ENCODE data around the gene CMIP.
"Not testable (repeated sequence)": the region's sequence is repeated elsewhere in the genome, so short reads cannot be mapped to it uniquely, and the experiment has no call there.

CMIP gene

DNA sequence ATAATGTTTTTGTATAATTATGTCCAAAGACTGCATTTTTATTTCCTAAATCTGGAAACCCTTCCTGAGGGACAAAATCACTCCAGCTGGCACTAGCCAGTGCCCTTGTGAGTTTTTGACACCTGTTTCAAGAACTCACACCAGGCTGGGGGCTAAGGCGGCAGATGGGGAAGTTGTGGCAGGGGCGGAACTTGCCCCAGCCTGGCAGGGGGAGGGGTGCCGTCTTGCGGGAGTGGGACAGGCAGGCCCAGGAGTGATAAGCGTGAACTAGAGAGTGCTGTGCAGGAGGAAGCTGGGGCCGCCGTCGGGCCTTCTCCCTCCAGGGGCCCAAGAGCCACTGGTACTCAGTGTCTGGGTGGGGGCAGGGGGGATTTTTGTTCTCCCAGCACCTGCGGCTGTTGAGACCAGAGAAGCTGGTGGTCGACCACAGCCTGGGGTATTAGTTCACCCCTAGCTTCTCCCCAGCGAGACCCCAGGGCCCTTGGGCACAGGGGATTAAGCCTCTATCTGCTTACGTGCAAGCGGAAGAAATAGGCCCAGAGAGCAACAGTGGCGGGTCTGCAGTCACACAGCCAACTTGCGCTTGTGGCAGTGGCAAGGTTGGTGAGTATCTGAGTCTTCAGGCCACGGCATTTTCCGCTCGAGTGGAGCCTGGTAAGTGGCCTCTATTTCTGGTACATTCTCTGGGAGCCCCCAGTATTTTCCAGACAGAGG is 294.3 kb downstream of the CMIP start:
- no peak overlapping the region for H3K4me2 ChIP-seq (ENCODE audit: insufficient read depth, low read length)
- DNase-seq, result no peak
- H3K9me3 ChIP-seq (ENCODE audit: insufficient read depth, low read length, severe bottlenecking), result no peaks in the 10 kb centered on the region
- no peak overlapping the region for H3K9ac ChIP-seq (ENCODE audit: low read depth, low read length)
- no peaks in the 10 kb centered on the region for H4K20me1 ChIP-seq (ENCODE audit: insufficient read depth, low read length)
- TF ChIP-seq EZH2 (IDR thresholded peaks at IDR 0.05; ENCODE audit: borderline replicate concordance, low read depth, low read length, severe bottlenecking), result no peak
- TF ChIP-seq, protein P1, sequence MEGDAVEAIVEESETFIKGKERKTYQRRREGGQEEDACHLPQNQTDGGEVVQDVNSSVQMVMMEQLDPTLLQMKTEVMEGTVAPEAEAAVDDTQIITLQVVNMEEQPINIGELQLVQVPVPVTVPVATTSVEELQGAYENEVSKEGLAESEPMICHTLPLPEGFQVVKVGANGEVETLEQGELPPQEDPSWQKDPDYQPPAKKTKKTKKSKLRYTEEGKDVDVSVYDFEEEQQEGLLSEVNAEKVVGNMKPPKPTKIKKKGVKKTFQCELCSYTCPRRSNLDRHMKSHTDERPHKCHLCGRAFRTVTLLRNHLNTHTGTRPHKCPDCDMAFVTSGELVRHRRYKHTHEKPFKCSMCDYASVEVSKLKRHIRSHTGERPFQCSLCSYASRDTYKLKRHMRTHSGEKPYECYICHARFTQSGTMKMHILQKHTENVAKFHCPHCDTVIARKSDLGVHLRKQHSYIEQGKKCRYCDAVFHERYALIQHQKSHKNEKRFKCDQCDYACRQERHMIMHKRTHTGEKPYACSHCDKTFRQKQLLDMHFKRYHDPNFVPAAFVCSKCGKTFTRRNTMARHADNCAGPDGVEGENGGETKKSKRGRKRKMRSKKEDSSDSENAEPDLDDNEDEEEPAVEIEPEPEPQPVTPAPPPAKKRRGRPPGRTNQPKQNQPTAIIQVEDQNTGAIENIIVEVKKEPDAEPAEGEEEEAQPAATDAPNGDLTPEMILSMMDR (IDR thresholded peaks at IDR 0.05; ENCODE audit: borderline replicate concordance, extremely low read depth, low read length, poor library complexity, severe bottlenecking), result no peak
- no peaks in the 10 kb centered on the region for H3K79me2 ChIP-seq (ENCODE audit: insufficient read depth, low read length)
- H3K4me1 ChIP-seq (ENCODE audit: insufficient read depth, low read length), result peaks cover 7% of the 10 kb centered on the region
- H2AFZ ChIP-seq (ENCODE audit: low read depth, low read length), result no peak overlapping the region
- H3K27ac ChIP-seq (ENCODE audit: low read length), result no peak overlapping the region
- H3K27me3 ChIP-seq (ENCODE audit: insufficient read depth, low read length, poor library complexity), result no peaks in the 10 kb centered on the region
- H3K36me3 ChIP-seq (ENCODE audit: insufficient read depth, low read length), result no peaks in the 10 kb centered on the region
- no peak overlapping the region for H3K4me3 ChIP-seq (ENCODE audit: low read depth in 1 of 2, low read length in 2 of 2)
- ATAC-seq (ENCODE audit: insufficient read depth, low read depth), result no peak

DNA sequence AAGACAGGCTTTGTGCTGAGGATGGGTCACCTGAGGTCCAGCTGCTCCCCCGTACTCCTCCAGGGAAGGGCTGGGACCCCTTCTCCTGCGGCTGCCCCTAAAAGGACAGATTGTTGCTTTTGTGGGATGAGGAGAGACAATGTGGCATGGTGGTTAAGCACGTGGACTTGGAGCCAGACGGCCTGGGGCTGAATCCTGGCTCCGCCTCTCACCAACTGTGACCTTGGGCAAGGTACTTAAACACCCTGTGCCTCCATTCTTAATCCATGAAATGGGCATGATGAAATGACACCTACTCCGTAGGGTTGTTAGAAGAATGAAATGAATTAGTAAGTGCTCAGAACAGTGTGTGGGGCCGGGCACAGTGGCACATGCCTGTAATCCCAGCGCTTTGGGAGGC is 294.9 kb downstream of the CMIP start:
- DNase-seq, result no peak
- TF ChIP-seq, protein P1 (IDR thresholded peaks at IDR 0.05; ENCODE audit: borderline replicate concordance, extremely low read depth, low read length, poor library complexity, severe bottlenecking), result no peak
- no peak for TF ChIP-seq EZH2 (IDR thresholded peaks at IDR 0.05; ENCODE audit: borderline replicate concordance, low read depth, low read length, severe bottlenecking)
- Histone ChIP-seq H3K27me3 (ENCODE audit: insufficient read depth, low read length, poor library complexity) (no peaks in the 10 kb centered on the region), H3K9ac (ENCODE audit: low read depth, low read length) (no peak overlapping the region), H4K20me1 (ENCODE audit: insufficient read depth, low read length) (no peaks in the 10 kb centered on the region), H3K4me3 (ENCODE audit: low read depth in 1 of 2, low read length in 2 of 2) (no peak overlapping the region), H3K36me3 (ENCODE audit: insufficient read depth, low read length) (no peaks in the 10 kb centered on the region), H2AFZ (ENCODE audit: low read depth, low read length) (no peak overlapping the region), H3K4me1 (ENCODE audit: insufficient read depth, low read length) (peaks cover 7% of the 10 kb centered on the region), H3K27ac (ENCODE audit: low read length) (no peak overlapping the region), H3K9me3 (ENCODE audit: insufficient read depth, low read length, severe bottlenecking) (no peaks in the 10 kb centered on the region), H3K79me2 (ENCODE audit: insufficient read depth, low read length) (no peaks in the 10 kb centered on the region), H3K4me2 (ENCODE audit: insufficient read depth, low read length) (no peak overlapping the region)
- ATAC-seq (ENCODE audit: insufficient read depth, low read depth), result no peak

DNA sequence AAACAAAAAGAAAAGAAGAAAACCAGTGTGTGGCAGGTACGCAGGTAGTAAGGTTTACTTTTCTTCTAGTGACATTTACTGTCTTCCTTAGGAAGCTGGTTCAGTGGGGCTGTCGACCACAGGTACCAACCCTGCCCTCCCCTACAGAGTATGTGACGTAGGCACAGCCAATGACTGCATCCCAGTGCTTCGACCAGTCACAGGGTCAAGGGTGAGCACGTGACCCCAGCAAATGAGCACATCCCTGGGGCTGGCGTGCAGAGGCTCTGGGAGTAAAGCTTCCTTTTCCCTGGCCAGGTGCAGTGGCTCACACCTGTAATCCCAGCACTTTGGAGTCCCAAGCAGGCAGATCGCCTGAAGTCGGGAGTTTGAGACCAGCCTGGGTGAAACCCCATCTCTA is 295.6 kb downstream of the CMIP start:
- Histone ChIP-seq H3K4me3 (ENCODE audit: low read depth in 1 of 2, low read length in 2 of 2) (no peak overlapping the region), H3K4me2 (ENCODE audit: insufficient read depth, low read length) (no peak overlapping the region), H4K20me1 (ENCODE audit: insufficient read depth, low read length) (no peaks in the 10 kb centered on the region), H3K4me1 (ENCODE audit: insufficient read depth, low read length) (peaks cover 7% of the 10 kb centered on the region), H3K27ac (ENCODE audit: low read length) (no peak overlapping the region), H3K9me3 (ENCODE audit: insufficient read depth, low read length, severe bottlenecking) (no peaks in the 10 kb centered on the region), H3K79me2 (ENCODE audit: insufficient read depth, low read length) (no peaks in the 10 kb centered on the region), H3K36me3 (ENCODE audit: insufficient read depth, low read length) (no peaks in the 10 kb centered on the region), H2AFZ (ENCODE audit: low read depth, low read length) (no peak overlapping the region), H3K27me3 (ENCODE audit: insufficient read depth, low read length, poor library complexity) (no peaks in the 10 kb centered on the region), H3K9ac (ENCODE audit: low read depth, low read length) (no peak overlapping the region)
- ATAC-seq (ENCODE audit: insufficient read depth, low read depth) (no peak), DNase-seq (no peak)
- TF ChIP-seq, protein P1 (IDR thresholded peaks at IDR 0.05; ENCODE audit: borderline replicate concordance, extremely low read depth, low read length, poor library complexity, severe bottlenecking), result no peak
- no peak for TF ChIP-seq EZH2 (IDR thresholded peaks at IDR 0.05; ENCODE audit: borderline replicate concordance, low read depth, low read length, severe bottlenecking)

DNA sequence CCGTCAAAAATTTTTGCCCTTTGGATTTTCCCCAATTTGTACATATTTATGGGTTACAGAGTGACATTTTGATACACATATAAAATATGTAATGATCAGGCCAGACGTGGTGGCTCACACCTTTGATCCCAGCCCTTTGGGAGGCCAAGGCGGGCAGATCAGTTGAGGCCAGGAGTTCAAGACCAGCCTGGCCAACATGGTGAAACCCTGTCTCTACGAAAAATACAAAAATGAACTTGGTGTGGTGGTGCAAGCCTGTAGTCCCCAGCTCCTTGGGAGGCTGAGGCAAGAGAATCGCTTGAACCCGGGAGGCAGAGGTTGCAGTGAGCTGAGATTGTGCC is 296.8 kb downstream of the CMIP start:
- not testable (repeated sequence) for DNase-seq; H3K9ac ChIP-seq (ENCODE audit: low read depth, low read length); H2AFZ ChIP-seq (ENCODE audit: low read depth, low read length); ATAC-seq (ENCODE audit: insufficient read depth, low read depth); H3K79me2 ChIP-seq (ENCODE audit: insufficient read depth, low read length); H3K27me3 ChIP-seq (ENCODE audit: insufficient read depth, low read length, poor library complexity); H3K4me2 ChIP-seq (ENCODE audit: insufficient read depth, low read length); H3K27ac ChIP-seq (ENCODE audit: low read length); H3K9me3 ChIP-seq (ENCODE audit: insufficient read depth, low read length, severe bottlenecking); H4K20me1 ChIP-seq (ENCODE audit: insufficient read depth, low read length); H3K36me3 ChIP-seq (ENCODE audit: insufficient read depth, low read length); H3K4me3 ChIP-seq (ENCODE audit: low read depth in 1 of 2, low read length in 2 of 2)
- peaks cover 18% of the 10 kb centered on the region for H3K4me1 ChIP-seq (ENCODE audit: insufficient read depth, low read length)
